GM03348 (cell line): ENCODE measurements around the gene PAN2.

Experiments
- DNase-seq: peaks from one replicate; pipeline ENCODE4 v3.0.0; 2012; ENCODE audit warnings: low spot score

PAN2 gene

DNA sequence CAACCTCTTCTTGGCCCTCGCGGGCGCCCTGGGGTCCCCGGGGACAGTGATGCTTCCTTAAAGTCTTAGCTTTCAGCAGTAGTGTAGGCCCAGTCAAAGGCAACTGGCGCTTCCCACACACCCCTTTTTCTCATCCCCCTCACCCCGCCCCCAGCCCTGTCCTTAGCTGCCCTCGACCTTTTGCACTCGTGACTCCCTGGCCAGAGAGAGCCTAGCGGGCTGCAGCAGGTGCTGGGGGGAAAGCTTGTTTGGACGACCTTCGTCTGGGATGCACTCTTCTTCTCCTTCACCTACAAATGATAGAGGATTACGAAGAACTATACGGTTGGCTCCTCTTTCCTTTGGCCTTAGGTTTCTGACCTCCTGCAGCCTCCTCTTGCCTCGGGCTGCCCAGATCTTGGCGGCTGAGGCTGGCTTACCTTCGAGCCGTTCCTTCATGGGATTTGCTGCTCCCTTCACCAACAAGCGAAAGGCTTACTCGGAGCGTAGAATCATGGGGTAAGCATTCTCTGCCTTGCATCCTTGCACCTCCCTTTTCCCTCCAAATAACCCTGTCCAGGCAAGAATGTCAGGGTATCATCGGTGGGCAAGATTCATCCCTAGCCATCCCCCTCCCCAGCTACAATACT is 66.2 kb downstream of the PAN2 start:
- peak; percentile 28 for DNase-seq

DNA sequence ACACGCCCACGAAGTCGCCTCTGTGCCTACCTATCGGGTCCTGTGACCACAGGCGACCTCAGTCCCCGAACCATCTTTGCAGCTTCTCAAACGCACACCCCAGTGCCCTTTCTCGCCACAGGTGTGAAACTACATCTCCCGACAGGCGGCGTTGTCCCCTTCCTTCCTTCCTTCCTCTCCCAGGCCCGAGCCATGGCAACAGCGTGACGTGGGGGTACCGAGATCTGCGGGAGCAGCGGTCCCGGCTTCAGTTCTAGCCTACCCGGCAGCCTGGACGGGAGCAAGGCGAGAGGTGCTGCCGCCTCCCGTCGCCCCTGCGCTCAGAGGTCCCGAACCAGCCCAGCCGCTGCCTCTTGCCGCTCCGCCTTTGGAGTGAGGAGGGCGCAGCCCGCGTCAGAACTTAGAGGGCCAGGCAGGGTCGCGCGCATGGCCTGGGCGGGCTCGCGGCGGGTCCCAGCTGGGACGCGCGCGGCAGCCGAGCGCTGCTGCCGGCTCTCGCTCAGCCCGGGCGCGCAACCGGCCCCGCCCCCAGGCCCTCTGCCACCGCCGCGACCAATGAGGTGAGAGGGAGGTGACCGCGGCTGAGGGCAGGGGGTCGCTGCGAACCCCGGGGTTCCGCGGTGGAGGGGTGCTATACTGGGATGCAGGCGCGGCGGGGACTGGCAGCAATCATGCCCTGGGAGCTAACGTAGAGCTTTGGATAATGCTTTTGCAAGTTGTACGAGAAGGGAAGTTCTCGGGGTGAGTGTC is 66.9 kb downstream of the PAN2 start, which contains the start of gene COQ10A:
TSS of gene COQ10A (plus strand) at position 250 of the 750 bp plus-strand sequence. CDS start at position 427, 177 bp downstream.
- DNase-seq: peak; percentile 97
